ENCODE results near the gene ATXN1.
"Not testable (repeated sequence)": the region's sequence is repeated elsewhere in the genome, so short reads cannot be mapped to it uniquely, and the experiment has no call there.

The ATXN1 gene

DNA sequence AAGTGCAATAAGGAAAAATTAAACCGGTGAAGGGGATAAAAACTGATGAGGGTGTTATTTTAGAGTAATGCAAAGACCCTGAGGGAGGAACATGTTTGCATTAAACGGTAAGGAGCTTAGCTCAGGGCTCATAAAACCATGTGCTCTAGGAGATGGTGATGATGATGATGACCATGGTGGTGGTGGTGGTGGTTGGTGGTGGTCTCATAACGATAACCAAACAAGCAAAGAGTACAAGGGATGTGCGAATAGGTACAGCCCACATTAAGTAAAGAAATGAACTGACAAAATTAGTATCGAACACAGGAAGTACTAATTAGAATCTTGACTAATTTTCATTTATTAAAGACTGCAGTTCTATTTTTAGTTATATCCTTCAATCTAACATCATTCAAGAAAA is 139.1 kb downstream of the ATXN1 start:
- Histone ChIP-seq H3K9me3 (no peaks in the 10 kb centered on the region), H3K36me3 (no peaks in the 10 kb centered on the region), H3K4me1 (peaks cover 4% of the 10 kb centered on the region), H3K27me3 (no peaks in the 10 kb centered on the region), H3K4me3 (ENCODE audit: low read depth, low read length) (no peak overlapping the region)
- no peak for DNase-seq
- TF ChIP-seq, protein P1, sequence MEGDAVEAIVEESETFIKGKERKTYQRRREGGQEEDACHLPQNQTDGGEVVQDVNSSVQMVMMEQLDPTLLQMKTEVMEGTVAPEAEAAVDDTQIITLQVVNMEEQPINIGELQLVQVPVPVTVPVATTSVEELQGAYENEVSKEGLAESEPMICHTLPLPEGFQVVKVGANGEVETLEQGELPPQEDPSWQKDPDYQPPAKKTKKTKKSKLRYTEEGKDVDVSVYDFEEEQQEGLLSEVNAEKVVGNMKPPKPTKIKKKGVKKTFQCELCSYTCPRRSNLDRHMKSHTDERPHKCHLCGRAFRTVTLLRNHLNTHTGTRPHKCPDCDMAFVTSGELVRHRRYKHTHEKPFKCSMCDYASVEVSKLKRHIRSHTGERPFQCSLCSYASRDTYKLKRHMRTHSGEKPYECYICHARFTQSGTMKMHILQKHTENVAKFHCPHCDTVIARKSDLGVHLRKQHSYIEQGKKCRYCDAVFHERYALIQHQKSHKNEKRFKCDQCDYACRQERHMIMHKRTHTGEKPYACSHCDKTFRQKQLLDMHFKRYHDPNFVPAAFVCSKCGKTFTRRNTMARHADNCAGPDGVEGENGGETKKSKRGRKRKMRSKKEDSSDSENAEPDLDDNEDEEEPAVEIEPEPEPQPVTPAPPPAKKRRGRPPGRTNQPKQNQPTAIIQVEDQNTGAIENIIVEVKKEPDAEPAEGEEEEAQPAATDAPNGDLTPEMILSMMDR (IDR thresholded peaks at IDR 0.05; ENCODE audit: low read depth, low read length), result no peak

DNA sequence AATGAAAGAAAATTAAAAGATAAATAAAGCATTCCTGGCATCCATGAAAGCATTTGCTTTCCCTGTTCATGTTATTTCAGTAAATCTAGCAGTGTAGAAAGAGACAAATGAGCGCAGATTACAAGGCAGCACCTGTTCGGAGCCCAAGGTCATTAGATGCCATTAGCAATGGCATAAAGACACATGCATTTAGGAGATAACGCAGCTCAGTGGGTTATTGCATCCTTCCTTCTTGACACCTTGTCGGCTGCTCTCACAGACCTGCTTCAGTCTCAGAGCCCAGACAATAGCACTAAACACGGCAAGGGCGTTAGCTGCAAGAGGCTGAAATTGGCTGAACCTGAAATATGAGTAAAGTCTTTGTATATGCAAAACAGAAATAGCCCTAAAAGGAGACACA is 140.3 kb downstream of the ATXN1 start:
- no peak for DNase-seq
- no peak overlapping the region for H3K4me3 ChIP-seq (ENCODE audit: low read depth, low read length)
- no peaks in the 10 kb centered on the region for H3K9me3 ChIP-seq
- no peaks in the 10 kb centered on the region for H3K27me3 ChIP-seq
- TF ChIP-seq, protein P1 (IDR thresholded peaks at IDR 0.05; ENCODE audit: low read depth, low read length), result no peak
- H3K4me1 ChIP-seq, result peaks cover 4% of the 10 kb centered on the region
- H3K36me3 ChIP-seq, result no peaks in the 10 kb centered on the region

DNA sequence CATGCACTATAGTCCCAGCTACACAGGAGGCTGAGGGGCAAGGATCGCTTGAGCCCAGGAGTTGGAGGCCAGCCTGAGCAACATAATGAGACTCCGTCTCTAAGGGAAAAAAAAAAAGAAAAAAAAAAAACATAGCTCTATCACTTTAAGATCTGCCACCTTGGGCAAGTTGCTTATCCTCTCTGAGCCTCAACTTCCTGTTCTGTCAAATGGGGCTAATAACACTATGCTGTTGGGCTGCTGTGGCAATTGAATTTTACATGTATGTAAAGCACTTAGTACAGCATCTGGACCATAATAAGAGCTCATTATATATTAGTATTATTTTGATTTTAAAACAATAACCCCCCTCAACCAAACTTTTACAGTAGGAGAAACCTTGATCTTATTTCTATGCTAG is 141.5 kb downstream of the ATXN1 start:
- H3K4me3 ChIP-seq (ENCODE audit: low read depth, low read length), result no peak overlapping the region
- no peaks in the 10 kb centered on the region for H3K9me3 ChIP-seq
- peaks cover 4% of the 10 kb centered on the region for H3K4me1 ChIP-seq
- H3K36me3 ChIP-seq, result no peaks in the 10 kb centered on the region
- TF ChIP-seq, protein P1 (IDR thresholded peaks at IDR 0.05; ENCODE audit: low read depth, low read length), result no peak
- H3K27me3 ChIP-seq, result no peaks in the 10 kb centered on the region
- no peak for DNase-seq

DNA sequence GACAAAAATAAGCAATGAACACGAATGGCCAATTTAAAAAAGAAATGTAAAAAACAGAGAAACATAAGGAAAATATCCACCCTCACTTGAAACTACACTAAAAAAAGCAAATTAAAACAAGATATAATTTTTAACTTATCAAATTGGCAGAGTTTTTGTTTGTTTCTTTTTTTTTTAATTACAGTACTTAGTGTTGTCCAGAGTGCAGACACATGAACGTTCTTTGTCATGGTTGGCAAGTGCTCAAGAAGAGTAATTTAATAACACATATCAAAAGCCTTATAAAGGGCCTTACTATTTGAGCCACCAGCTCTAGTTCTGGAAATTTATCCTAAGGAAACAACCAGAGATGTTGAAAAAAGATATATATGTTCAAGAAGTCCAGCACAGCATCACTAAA is 142.3 kb downstream of the ATXN1 start:
- Histone ChIP-seq H3K4me3 (ENCODE audit: low read depth, low read length) (no peak overlapping the region), H3K4me1 (peaks cover 4% of the 10 kb centered on the region), H3K9me3 (no peaks in the 10 kb centered on the region), H3K27me3 (no peaks in the 10 kb centered on the region), H3K36me3 (no peaks in the 10 kb centered on the region)
- DNase-seq, result no peak
- TF ChIP-seq, protein P1 (IDR thresholded peaks at IDR 0.05; ENCODE audit: low read depth, low read length), result no peak

DNA sequence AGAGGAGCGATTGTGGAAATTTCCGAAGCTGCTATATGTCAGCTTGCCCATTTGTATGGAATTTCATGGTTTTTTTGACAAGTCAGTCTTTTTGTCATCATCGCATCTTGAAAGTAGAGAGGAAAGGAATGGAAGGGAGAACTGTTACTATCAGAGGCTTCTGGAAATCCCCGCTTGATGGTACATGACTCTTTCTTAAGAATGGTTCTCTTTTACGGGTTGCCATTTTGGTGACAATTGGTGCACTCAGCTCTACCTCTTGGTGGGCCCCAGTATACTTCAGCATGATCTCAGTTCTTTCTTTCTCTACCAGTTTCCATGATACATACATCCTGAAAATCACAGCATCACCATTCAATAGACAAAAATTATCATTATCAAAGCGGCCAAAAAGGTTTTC is 146.0 kb downstream of the ATXN1 start:
- H3K36me3 ChIP-seq; H3K27me3 ChIP-seq; H3K9me3 ChIP-seq; H3K4me1 ChIP-seq; H3K4me3 ChIP-seq (ENCODE audit: low read depth, low read length); DNase-seq: not testable (repeated sequence)

DNA sequence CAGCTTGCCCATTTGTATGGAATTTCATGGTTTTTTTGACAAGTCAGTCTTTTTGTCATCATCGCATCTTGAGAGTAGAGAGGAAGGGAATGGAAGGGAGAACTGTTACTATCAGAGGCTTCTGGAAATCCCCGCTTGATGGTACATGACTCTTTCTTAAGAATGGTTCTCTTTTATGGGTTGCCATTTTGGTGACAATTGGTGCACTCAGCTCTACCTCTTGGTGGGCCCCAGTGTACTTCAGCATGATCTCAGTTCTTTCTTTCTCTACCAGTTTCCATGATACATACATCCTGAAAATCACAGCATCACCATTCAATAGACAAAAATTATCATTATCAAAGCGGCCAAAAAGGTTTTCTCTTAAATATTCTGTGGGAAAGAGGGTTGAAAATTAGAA is 147.1 kb downstream of the ATXN1 start:
- H3K9me3 ChIP-seq; H3K4me3 ChIP-seq (ENCODE audit: low read depth, low read length); H3K36me3 ChIP-seq; DNase-seq; H3K27me3 ChIP-seq; H3K4me1 ChIP-seq: not testable (repeated sequence)

DNA sequence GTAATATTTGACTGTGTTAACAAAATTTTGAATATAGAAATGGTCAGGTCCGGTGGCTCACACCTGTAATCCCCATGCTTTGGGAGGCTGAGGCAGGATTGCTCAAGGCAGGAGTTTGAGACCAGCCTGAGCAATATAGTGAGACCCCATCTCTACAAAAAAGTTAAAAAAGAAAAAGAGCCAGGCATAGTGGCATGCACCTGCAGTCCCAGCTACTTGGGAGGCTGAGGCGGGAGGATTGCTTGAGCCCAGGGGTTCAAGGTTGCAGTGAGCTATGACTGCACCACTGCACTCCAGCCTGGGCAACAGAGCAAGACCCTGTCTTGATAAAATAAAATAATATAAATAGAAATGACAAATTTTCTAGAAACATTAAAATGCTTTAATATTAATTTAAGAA is 147.8 kb downstream of the ATXN1 start:
- not testable (repeated sequence) for H3K27me3 ChIP-seq; H3K4me1 ChIP-seq; H3K9me3 ChIP-seq; H3K36me3 ChIP-seq; H3K4me3 ChIP-seq (ENCODE audit: low read depth, low read length); DNase-seq

DNA sequence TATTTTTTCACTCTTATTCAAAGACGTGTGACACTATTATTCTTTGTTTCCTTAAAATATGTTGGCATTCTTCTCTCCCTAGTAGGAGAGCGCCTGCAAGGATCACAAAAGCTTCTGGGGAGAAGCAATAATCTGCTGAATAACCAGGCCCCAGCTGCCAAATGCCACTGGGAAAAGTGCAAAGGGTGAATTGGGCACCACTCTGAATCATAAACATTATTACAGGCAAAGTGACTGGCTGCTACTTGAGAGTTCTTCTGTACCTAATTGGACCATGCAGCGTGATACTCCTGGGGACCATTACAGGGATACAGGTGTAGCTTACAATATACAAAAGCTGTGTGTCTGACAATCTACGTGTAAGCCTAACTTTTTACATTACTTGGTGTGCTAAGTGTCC is 152.8 kb downstream of the ATXN1 start:
- Histone ChIP-seq H3K4me1 (no peaks in the 10 kb centered on the region), H3K4me3 (ENCODE audit: low read depth, low read length) (no peak overlapping the region), H3K9me3 (no peaks in the 10 kb centered on the region), H3K27me3 (no peaks in the 10 kb centered on the region), H3K36me3 (no peaks in the 10 kb centered on the region)
- TF ChIP-seq, protein P1 (IDR thresholded peaks at IDR 0.05; ENCODE audit: low read depth, low read length), result no peak
- no peak for DNase-seq
